Nephron progenitor cell (in vitro differentiated cells): ENCODE measurements around the gene DRGX.

Experiments used
- DNase-seq: peaks from one replicate; pipeline ENCODE4 v3.0.0; 2021
- H3K27ac Mint-ChIP-seq: 2 replicates; pipeline ENCODE4 v1.8.0; 2021; ENCODE audit warnings: mild to moderate bottlenecking, moderate library complexity, mixed read lengths
- H3K27me3 Mint-ChIP-seq: 2 replicates; pipeline ENCODE4 v1.8.0; 2021; ENCODE audit warnings: mild to moderate bottlenecking, low read depth, mixed read lengths; ENCODE audit not compliant: poor library complexity
- H3K36me3 Mint-ChIP-seq: 2 replicates; pipeline ENCODE4 v1.8.0; 2021; ENCODE audit warnings: low read depth, mixed read lengths
- H3K4me1 Mint-ChIP-seq: 2 replicates; pipeline ENCODE4 v1.8.0; 2021; ENCODE audit warnings: mixed read lengths
- H3K4me3 Mint-ChIP-seq: 2 replicates; pipeline ENCODE4 v1.8.0; 2021; ENCODE audit warnings: mild to moderate bottlenecking, moderate library complexity, mixed read lengths
- H3K9me3 Mint-ChIP-seq: 2 replicates; pipeline ENCODE4 v1.8.0; 2021; ENCODE audit warnings: mild to moderate bottlenecking, moderate library complexity, mixed read lengths
- CTCF ChIP-seq: fragments of 200-600 bp; sonication (generic); IDR thresholded peaks from 2 replicates; pipeline ENCODE4 v1.5.0; 2021; ENCODE audit warnings: antibody characterized with exemption

Gene DRGX

DNA sequence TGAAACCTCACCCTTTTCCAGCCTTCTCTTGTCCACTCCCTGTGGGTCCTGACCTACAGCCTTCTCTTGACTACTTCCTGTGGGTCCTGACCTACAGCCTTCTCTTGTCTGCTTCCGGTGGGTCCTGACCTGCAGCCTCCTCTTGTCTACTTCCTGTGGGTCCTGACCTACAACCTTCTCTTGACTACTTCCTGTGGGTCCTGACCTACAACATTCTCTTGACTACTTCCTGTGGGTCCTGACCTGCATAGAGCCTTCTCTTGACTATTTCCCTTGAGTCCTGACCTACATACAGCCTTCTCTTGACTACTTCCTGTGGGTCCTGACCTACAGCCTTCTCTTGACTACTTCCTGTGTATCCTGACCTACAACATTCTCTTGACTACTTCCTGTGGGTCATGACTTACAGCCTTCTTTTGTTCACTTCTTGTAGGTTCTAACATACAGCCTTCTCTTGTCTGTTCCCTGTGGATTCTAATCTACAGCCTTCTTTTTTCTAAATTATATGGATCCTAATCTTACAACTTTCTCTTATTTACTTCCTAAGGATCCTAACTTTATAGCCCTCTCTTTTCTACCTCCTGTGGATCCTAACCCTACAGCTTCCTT is 60.4 kb downstream of the DRGX start:
- no peaks in the 10 kb centered on the region for H3K36me3 Mint-ChIP-seq
- no peak for TF ChIP-seq CTCF
- no peak overlapping the region for H3K27ac Mint-ChIP-seq
- H3K9me3 Mint-ChIP-seq = peaks cover 4% of the 10 kb centered on the region
- H3K4me1 Mint-ChIP-seq = no peaks in the 10 kb centered on the region
- H3K4me3 Mint-ChIP-seq = no peak overlapping the region
- peaks cover 8% of the 10 kb centered on the region for H3K27me3 Mint-ChIP-seq
- DNase-seq = no peak

DNA sequence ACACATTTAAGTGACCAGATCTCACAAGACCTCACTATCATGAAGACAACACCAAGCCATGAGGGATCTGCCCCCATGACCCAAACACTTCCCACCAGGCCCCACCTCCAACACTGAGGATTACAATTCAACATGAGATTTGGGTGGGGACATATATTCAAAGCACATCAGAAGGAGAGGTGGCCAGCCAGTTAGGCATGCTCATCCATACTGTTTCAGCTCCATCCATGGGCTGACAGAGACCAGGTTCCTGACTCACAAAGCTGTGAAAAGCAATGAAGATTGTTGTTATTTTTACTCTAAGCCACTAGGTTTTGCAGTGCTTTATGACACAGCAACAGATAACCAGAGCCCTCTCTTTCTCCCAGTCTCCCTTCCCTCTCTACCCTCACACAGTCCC is 60.9 kb downstream of the DRGX start:
- peaks cover 4% of the 10 kb centered on the region for H3K9me3 Mint-ChIP-seq
- H3K27me3 Mint-ChIP-seq = peaks cover 8% of the 10 kb centered on the region
- no peaks in the 10 kb centered on the region for H3K4me1 Mint-ChIP-seq
- no peak for TF ChIP-seq CTCF
- H3K36me3 Mint-ChIP-seq = no peaks in the 10 kb centered on the region
- no peak overlapping the region for H3K27ac Mint-ChIP-seq
- no peak overlapping the region for H3K4me3 Mint-ChIP-seq
- DNase-seq = no peak

DNA sequence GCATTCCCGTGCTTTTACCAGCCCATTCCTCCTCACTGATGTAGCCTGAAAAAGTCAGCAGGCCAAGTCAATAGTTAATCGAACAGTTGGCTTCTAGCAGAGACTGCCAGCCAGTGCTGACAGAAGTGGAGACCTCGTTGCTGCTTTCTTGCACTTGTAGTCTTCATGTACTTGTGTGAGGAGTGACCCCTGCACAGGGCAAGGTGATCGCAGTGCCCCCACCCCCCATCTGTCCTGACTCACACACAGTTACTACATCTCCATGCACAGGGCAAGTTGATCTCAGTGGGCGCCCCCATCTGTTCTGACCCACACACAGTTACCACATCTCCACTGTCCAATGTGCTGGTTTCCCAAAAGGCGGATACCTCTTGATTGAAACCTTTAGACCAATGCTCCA is 62.7 kb downstream of the DRGX start:
- Mint-ChIP-seq H3K27ac (no peak overlapping the region), H3K27me3 (peaks cover 13% of the 10 kb centered on the region), H3K4me3 (no peak overlapping the region), H3K4me1 (no peaks in the 10 kb centered on the region), H3K36me3 (no peaks in the 10 kb centered on the region), H3K9me3 (peaks cover 4% of the 10 kb centered on the region)
- no peak for TF ChIP-seq CTCF
- no peak for DNase-seq

GRCh38 chr10:49332768-49333167 is 63.1 kb downstream of the DRGX start:
- Mint-ChIP-seq H3K9me3 (peaks cover 4% of the 10 kb centered on the region), H3K27ac (no peak overlapping the region), H3K27me3 (peaks cover 13% of the 10 kb centered on the region), H3K4me3 (no peak overlapping the region), H3K4me1 (no peaks in the 10 kb centered on the region), H3K36me3 (no peaks in the 10 kb centered on the region)
- TF ChIP-seq CTCF = no peak
- no peak for DNase-seq

DNA sequence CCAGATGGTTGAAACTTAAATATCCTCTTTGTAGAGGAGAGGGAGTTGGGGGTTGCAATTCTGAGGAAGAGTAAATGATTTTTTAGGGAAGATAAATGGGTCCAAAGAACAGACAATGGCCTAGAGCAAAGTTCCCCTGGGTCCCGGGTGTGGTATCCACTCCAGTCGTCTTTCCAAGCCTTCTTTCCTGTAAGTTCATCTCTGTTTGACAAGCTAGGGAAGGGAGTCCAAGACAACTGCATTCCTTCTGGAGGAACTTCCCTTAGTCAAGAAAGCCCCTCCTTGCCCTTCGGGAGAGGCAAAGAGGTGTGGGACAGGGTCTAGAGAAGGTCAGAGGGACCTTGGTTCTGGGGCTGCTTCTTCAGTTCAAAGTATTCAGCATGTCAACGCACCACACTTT is 63.6 kb downstream of the DRGX start:
- Mint-ChIP-seq H3K27me3 (peaks cover 13% of the 10 kb centered on the region), H3K36me3 (no peaks in the 10 kb centered on the region), H3K9me3 (peaks cover 4% of the 10 kb centered on the region), H3K4me1 (no peaks in the 10 kb centered on the region), H3K4me3 (no peak overlapping the region), H3K27ac (no peak overlapping the region)
- DNase-seq = no peak
- no peak for TF ChIP-seq CTCF

- Mint-ChIP-seq H3K27me3 (peaks cover 14% of the 10 kb centered on the region), H3K9me3 (peaks cover 4% of the 10 kb centered on the region), H3K27ac (no peak overlapping the region), H3K4me3 (no peak overlapping the region), H3K36me3 (no peaks in the 10 kb centered on the region), H3K4me1 (no peaks in the 10 kb centered on the region)
- DNase-seq = no peak
- TF ChIP-seq CTCF = no peak
Measured at GRCh38 chr10:49331431-49331830, 64.5 kb downstream of the DRGX start.
